MM.1S (cell line): ENCODE results near the gene ST3GAL3.

ENCODE experiments used
- CTCF ChIP-seq: fragments of 300-600 bp; sonication (generic); IDR thresholded peaks from 2 replicates; pipeline ENCODE4 v1.5.1; 2016; ENCODE audit warnings: antibody characterized with exemption, low read length, mixed read lengths
- EZH2 ChIP-seq: fragments of 300-600 bp; sonication (generic); optimal IDR thresholded peaks from 2 replicates; pipeline ENCODE3; 2017; ENCODE audit warnings: low read depth, mild to moderate bottlenecking, antibody characterized with exemption, low read length, mixed read lengths
- EZH2phosphoT487 ChIP-seq: fragments of 300-600 bp; sonication (generic); IDR thresholded peaks from 2 replicates; pipeline ENCODE4 v1.6.1; 2018; ENCODE audit warnings: antibody characterized with exemption, low read length

DNA sequence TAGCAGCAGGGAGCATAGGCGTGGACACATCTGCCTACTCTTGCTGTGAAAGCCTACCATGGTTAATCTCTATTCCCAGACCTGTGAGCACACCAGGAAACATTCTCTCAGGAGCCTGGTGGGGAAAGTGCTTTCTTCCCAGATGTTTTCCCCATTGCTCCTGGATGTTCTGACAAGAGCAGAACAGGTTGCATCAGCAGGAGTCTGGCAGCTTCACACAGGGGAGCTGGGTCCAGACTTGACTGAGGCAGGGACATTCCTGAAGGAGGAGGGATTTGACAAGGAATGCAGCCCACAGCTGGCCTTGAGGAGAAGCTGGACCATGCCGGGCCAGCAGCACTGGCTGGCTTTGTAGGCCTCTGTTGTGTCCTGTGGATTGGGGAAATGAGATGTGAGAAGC is 205.3 kb downstream of the ST3GAL3 start:
- TF ChIP-seq CTCF (no peak), EZH2phosphoT487 (no peak), EZH2 (no peak)
